ENCODE data around the gene PAPOLB.

The PAPOLB gene

DNA sequence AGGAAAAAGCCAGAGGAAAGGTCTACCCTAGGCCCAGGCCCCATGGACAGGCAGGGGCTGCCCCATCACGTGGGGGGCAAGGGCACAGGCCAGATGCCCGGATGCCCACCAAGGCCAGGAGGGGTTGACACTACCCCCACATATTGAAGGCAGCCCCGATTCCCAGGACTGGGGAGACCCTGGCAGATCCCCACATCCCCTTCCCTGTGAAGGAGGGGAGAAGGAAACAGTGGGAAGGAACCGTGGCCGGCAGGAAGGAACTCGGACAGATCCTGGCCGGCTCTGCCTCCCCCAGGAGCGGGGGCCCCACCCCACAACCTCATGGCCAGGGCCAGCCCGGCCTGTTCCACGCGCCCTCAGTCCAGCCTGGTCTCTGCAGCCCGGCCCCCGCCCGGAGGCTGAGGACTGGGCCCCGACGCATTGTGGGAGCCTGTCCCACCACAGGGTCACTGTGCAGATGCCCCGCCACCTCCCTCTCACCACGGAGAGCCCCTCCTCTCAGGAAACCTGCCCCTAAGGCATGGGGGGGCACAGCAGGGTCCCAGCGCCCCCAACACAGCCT lies 41.3 kb downstream of the PAPOLB start:
- DNase-seq: no peak

DNA sequence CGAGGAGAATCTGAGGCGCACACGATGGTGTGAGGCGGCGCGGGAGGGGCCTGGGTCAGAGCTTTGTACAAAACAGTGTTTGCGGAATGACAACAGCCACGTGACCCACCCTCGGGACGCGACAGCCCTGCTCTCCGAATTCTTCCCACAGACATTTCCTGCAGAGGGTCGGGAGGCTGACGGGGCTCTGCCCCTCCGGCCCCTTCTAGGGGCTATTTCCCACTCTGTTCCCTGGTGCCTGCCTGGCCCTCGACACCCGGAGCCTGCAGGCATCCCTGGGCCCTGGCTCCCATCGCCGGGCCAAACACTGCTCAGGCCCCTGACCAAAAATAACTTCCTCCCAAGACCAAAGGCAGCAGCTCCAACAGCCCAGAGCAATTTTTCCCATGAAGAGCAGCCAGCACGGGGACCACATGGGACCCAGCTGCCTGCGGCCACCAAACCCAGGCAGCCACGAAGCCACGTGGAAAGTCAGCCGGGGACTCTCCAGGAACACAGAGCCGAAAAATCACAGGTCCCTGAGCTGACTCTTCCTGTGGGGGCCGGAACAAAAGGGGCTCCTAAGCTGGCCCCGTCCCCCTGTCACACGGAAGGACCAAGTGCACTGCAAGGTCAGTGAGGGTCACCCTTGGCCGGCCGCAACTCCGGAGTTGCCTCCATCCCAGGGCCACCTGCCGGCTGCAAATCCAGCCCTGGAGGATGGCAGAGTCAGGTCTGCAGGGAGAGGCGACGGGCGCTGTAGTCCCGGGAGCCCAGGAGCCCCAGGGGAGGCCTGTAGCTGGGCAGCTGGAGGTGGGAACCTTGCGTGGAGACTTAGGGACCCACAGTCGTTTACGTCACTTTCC lies 42.0 kb downstream of the PAPOLB start:
- DNase-seq: no peak

DNA sequence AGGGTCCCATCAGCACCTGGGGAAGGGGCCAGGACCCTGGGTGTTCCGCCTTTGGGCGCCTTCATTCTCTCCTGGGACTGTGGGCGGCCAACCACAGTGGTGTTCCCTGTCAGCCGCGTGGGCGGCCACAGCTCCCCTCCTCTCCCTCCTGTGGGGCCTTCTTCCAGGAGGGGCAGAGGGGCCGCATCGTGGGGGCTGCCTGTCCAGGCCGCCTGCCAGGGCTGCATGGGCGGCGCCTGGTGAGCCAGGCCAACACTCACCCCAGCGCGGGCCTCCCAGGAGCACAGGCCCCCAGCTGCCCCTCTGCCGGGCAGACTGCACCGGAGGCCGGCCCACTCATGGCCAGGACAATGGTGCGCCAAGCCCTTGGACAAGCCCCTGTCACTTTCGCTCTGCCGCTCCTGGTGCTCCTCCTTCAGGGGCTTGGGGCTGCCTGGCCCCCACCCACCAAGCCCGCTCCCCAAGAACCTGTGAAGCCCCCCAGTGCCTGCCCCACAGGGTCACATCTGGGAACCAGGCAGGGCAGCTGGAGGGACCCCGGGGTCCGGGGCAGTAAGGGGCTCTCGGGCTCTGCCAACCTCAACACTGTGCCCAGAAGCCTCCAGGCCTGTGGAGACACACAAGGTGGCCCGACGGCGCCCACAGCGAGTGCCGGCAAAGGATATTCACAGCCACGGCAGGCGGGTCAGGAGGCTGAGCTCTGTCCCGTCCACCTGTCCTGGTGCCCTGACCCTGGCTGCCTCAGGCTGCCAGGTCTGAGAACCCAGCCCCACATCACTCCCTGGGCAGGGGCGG lies 43.6 kb downstream of the PAPOLB start:
- no peak for DNase-seq

GRCh38 chr7:4817178-4817901 lies 44.5 kb downstream of the PAPOLB start:
- no peak for DNase-seq

DNA sequence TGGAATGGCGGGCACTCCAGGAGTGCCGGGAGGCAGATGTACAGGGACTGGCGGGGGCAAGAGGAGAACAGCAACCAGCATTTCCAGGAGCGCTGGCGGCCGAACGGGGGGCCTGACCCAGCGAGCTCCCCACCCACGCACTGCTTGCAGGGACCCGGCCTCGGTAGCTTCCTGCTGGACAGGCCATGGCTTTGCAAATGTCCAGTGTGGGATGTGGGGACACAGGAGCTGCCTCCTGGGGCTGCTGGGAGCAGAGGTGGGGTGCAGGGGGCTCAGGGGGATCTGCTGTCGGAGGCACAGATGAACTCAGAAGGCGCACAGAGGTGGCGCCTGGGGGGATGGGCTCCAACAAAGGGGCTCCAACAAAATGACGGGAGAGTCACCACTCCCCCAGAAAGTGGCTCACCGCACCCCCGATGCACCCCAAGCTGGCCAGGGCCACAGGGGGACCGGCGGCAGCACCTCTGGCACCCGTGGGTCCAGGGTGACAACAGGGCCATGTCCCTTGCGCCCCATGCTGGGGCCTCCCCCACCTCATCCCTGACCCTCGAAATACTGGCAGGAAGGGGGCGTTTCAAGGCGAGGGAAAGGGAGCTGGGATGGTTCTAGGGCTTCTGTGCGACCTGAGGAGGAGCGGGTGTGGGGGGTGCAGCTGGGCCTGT lies 45.3 kb downstream of the PAPOLB start:
- no peak for DNase-seq

- no peak for DNase-seq
These were observed 46.0 kb downstream of the PAPOLB start for GRCh38 chr7:4815609-4816418.

DNA sequence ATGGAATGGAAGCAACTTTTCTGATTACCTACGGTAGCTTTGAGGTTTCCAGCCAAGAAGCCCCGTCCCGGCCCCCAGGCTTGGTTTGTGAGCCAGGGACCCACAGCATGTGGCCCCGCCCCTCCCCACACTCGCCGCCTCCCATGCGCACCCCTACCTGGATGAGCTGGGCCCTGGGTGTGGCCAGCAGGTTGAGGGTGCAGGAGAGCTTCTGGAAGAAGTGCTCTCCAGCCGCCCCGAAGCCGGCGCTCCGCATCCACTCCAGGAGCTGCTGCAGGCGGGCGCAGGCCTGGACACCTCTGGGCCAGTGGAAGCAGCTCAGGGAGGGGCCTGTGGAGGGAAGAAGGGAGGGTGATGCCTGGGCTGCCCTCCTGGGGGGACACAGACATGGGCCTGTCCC lies 46.7 kb downstream of the PAPOLB start:
- DNase-seq: no peak

GRCh38 chr7:4814433-4814832 lies 47.4 kb downstream of the PAPOLB start:
- no peak for DNase-seq

DNA sequence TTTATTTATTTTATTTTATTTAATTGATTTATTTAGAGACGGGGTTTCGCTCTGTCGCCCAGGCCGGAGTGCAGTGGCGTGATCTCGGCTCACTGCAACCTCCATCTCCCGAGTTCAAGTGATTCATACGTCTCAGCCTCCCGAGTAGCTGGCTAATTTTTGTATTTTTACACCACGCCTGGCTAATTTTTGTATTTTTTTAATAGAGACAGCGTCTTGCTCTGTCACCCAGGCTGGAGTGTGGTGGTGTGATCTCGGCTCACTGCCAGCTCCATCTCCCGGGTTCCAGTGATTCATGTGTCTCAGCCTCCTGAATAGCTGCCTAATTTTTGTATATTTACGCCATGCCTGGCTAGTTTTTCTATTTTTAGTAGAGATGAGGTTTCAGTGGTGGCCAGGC lies 52.2 kb downstream of the PAPOLB start:
- DNase-seq: no peak

DNA sequence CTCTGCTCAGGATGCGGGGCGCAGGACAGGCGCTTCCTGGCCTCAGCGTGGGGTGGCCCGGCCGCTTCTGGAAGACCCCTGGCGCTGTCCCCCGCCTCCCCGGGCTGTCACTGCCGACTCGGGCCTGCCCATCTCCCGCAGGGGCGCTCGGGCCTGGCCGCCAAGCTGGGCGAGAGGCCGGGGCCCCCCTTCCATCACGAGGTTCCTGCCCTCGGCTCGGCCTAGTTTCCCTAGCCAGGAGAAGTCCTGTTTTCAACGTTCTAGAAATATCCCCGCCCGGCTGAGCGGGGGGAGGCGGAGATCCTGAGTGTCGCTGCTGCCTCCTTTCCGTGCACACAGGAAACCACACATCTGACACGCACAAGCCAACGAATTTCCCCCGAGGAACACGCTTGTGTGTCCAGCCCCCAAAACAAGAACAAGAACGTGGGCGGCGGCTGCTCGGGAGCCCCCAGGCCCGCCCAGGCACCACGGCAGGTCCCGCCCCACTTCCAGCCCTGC lies 52.7 kb downstream of the PAPOLB start:
- DNase-seq: no peak

- no peak for DNase-seq
These were observed 53.3 kb downstream of the PAPOLB start for GRCh38 chr7:4808565-4808964.

- no peak for DNase-seq
These were observed 53.8 kb downstream of the PAPOLB start for GRCh38 chr7:4808026-4808425.
